ENCODE results near the gene CORIN.

GRCh38 chr4:47668810-47669408, 169.0 kb downstream of the CORIN start:
- TF ChIP-seq CTCF (IDR thresholded peaks at IDR 0.05) (peak; percentile 36 to 77 (median 61)), POLR2A (IDR thresholded peaks at IDR 0.05) (no peak)
